H1 (cell line): ENCODE data around the gene KIAA1328. TPM values are rescaled to one million over a fixed set of nuclear protein-coding genes. Genes with fewer than 3 reads are reported as not detected.

ENCODE experiments used
- CTCF ChIA-PET: fragments of 300-600 bp; sonication (Branson Sonifier 250); formaldehyde crosslinking; loops from one replicate; lab custom pipeline; 2021; ENCODE audit not compliant: partially characterized antibody; lab: Charles Lee
- POLR2A ChIA-PET: fragments of 300-600 bp; sonication (Branson Sonifier 250); formaldehyde crosslinking; loops from one replicate; lab custom pipeline; 2021; ENCODE audit warnings: inconsistent platforms; ENCODE audit not compliant: partially characterized antibody; lab: Charles Lee
- DNase-seq, 2 experiments: peaks; one replicate each; pipeline versions ENCODE4 v3.0.0 to v3.0.0-alpha.2; 2010 to 2022; ENCODE audit warnings: low spot score in 2 of 2, low read depth in 1 of 2, mixed read lengths in 1 of 2
- FAIRE-seq: peaks from 2 replicates; lab custom pipeline; 2011; peaks lifted over from hg19 to GRCh38; lab: Jason Lieb, UNC
- H2AFZ ChIP-seq: 2 replicates; pipeline ENCODE4 v1.8.1; 2012; ENCODE audit warnings: low read length, inconsistent platforms
- H2AK5ac ChIP-seq: 2 replicates; pipeline ENCODE4 v1.6.1; 2013; ENCODE audit warnings: low read depth, low read length
- H2BK120ac ChIP-seq: replicated peaks from 2 replicates; pipeline ENCODE3; 2013; ENCODE audit warnings: low read depth, low read length, inconsistent platforms
- H2BK12ac ChIP-seq: 2 replicates; pipeline ENCODE4 v1.6.1; 2013; ENCODE audit warnings: low read depth, low read length
- H2BK15ac ChIP-seq: 2 replicates; pipeline ENCODE4 v1.6.1; 2013; ENCODE audit warnings: low read length
- H2BK20ac ChIP-seq: 2 replicates; pipeline ENCODE4 v1.6.1; 2013; ENCODE audit warnings: low read length
- H2BK5ac ChIP-seq: 2 replicates; pipeline ENCODE4 v1.6.1; 2013; ENCODE audit warnings: low read depth, low read length
- H3K14ac ChIP-seq: 2 replicates; pipeline ENCODE4 v1.6.1; 2013; ENCODE audit warnings: inconsistent platforms; ENCODE audit not compliant: insufficient read length
- H3K18ac ChIP-seq: 2 replicates; pipeline ENCODE4 v1.6.1; 2013; ENCODE audit warnings: low read length; ENCODE audit errors: extremely low read depth
- H3K23ac ChIP-seq: 2 replicates; pipeline ENCODE4 v1.6.1; 2013; ENCODE audit warnings: inconsistent platforms; ENCODE audit not compliant: insufficient read length
- H3K23me2 ChIP-seq: 2 replicates; pipeline ENCODE4 v1.6.1; 2013; ENCODE audit warnings: low read depth, low read length
- H3K27ac ChIP-seq: 2 replicates; pipeline ENCODE4 v1.6.1; 2011; ENCODE audit warnings: low read depth, low read length, inconsistent platforms
- H3K27me3 ChIP-seq, 4 experiments: replicated peaks in 1 of 4; 1 replicate in 1 of 4; 2 replicates in 3 of 4; pipeline versions ENCODE4 v1.6.1 to v1.8.1; 2011 to 2013; ENCODE audit warnings: low read length in 3 of 4, mild to moderate bottlenecking in 3 of 4, inconsistent platforms in 2 of 4, mixed read lengths in 2 of 4, moderate library complexity in 1 of 4; ENCODE audit not compliant: control insufficient read depth in 3 of 4, insufficient read depth in 3 of 4; ENCODE audit errors: extremely low read depth in 1 of 4
- H3K36me3 ChIP-seq, 4 experiments: 2 replicates each; pipeline versions ENCODE4 v1.6.1 to v1.8.1; 2011 to 2013; ENCODE audit warnings: mild to moderate bottlenecking in 4 of 4, low read length in 3 of 4, moderate library complexity in 2 of 4, control low read depth in 1 of 4, inconsistent platforms in 1 of 4; ENCODE audit not compliant: insufficient read depth in 4 of 4, control insufficient read depth in 2 of 4
- H3K4ac ChIP-seq: replicated peaks from 2 replicates; pipeline ENCODE3; 2013; ENCODE audit warnings: low read length, low read depth, mixed read lengths, inconsistent platforms; ENCODE audit not compliant: insufficient read length
- H3K4me1 ChIP-seq, 4 experiments: replicated peaks in 1 of 4; 1 replicate in 1 of 4; 2 replicates in 3 of 4; pipeline versions ENCODE4 v1.6.1 to v1.8.1; 2011 to 2013; ENCODE audit warnings: low read length in 3 of 4, inconsistent platforms in 2 of 4, mixed read lengths in 1 of 4; ENCODE audit not compliant: insufficient read depth in 4 of 4, control insufficient read depth in 3 of 4
- H3K4me2 ChIP-seq, 2 experiments: 2 replicates each; pipeline versions ENCODE4 v1.6.1 to v1.8.1; 2011 to 2013; ENCODE audit warnings: low read depth in 2 of 2, low read length in 2 of 2, control low read depth in 1 of 2, inconsistent platforms in 1 of 2, mild to moderate bottlenecking in 1 of 2; ENCODE audit not compliant: insufficient read depth in 1 of 2
- H3K4me3 ChIP-seq, 4 experiments: fragments of 200-600, 300-600 bp in 1 of 4; sonication (generic), shearing (Covaris generic), sonication (Bioruptor Twin) in 1 of 4; 2 replicates each; pipeline versions ENCODE4 v1.5.1 to v1.8.1; 2011 to 2016; ENCODE audit warnings: low read length in 4 of 4, low read depth in 3 of 4, control low read depth in 2 of 4, inconsistent platforms in 2 of 4, mild to moderate bottlenecking in 2 of 4, mixed read lengths in 1 of 4, moderate library complexity in 1 of 4; ENCODE audit not compliant: insufficient read depth in 2 of 4; ENCODE audit errors: extremely low read depth in 1 of 4
- H3K56ac ChIP-seq: replicated peaks from 2 replicates; pipeline ENCODE3; 2013; ENCODE audit warnings: low read depth, mild to moderate bottlenecking, mixed read lengths, low read length, inconsistent platforms; ENCODE audit not compliant: insufficient read length
- H3K79me1 ChIP-seq: 2 replicates; pipeline ENCODE4 v1.6.1; 2013; ENCODE audit warnings: low read depth, low read length, control low read depth
- H3K79me2 ChIP-seq, 2 experiments: 2 replicates each; pipeline versions ENCODE4 v1.6.1 to v1.8.1; 2012 to 2013; ENCODE audit warnings: low read length in 2 of 2, mild to moderate bottlenecking in 2 of 2, inconsistent platforms in 1 of 2; ENCODE audit not compliant: insufficient read depth in 2 of 2, control insufficient read depth in 1 of 2
- H3K9ac ChIP-seq, 4 experiments: replicated peaks in 1 of 4; 1 replicate in 1 of 4; 2 replicates in 3 of 4; pipeline versions ENCODE4 v1.6.1 to v1.8.1; 2011 to 2013; ENCODE audit warnings: low read depth in 3 of 4, low read length in 3 of 4, control low read depth in 2 of 4, mild to moderate bottlenecking in 2 of 4, moderate library complexity in 2 of 4, inconsistent platforms in 1 of 4; ENCODE audit errors: extremely low read depth in 1 of 4
- H3K9me3 ChIP-seq, 2 experiments: 2 replicates each; pipeline versions ENCODE4 v1.6.1 to v1.8.1; 2012 to 2013; ENCODE audit warnings: mild to moderate bottlenecking in 2 of 2, moderate library complexity in 2 of 2, control low read depth in 1 of 2, inconsistent platforms in 1 of 2, low read depth in 1 of 2, low read length in 1 of 2, mixed read lengths in 1 of 2; ENCODE audit not compliant: insufficient read depth in 2 of 2
- H4K20me1 ChIP-seq, 2 experiments: replicated peaks in 1 of 2; 2 replicates each; pipeline versions ENCODE3 to v1.8.1; 2011 to 2013; ENCODE audit warnings: inconsistent platforms in 2 of 2, low read length in 2 of 2, mild to moderate bottlenecking in 1 of 2; ENCODE audit not compliant: insufficient read depth in 2 of 2, control insufficient read depth in 1 of 2
- H4K5ac ChIP-seq: 2 replicates; pipeline ENCODE4 v1.6.1; 2013; ENCODE audit warnings: low read length, low read depth, mixed read lengths, inconsistent platforms; ENCODE audit not compliant: insufficient read length
- H4K8ac ChIP-seq: 2 replicates; pipeline ENCODE4 v1.8.0; 2013; ENCODE audit warnings: mild to moderate bottlenecking, moderate library complexity, low read length, inconsistent platforms; ENCODE audit not compliant: insufficient read depth; ENCODE audit errors: extremely low read depth
- H4K91ac ChIP-seq: replicated peaks from 2 replicates; pipeline ENCODE3; 2013; ENCODE audit warnings: low read length, mixed read lengths, inconsistent platforms; ENCODE audit not compliant: insufficient read length
- CTCF ChIP-seq, 3 experiments: IDR thresholded peaks; 1 replicate in 2 of 3; 2 replicates in 1 of 3; pipeline versions ENCODE4 v1.5.1 to v1.6.1; 2011; ENCODE audit warnings: low read length in 3 of 3, mild to moderate bottlenecking in 3 of 3, inconsistent platforms in 2 of 3, low read depth in 1 of 3, moderate library complexity in 1 of 3; ENCODE audit not compliant: insufficient read depth in 1 of 3; ENCODE audit errors: control extremely low read depth in 1 of 3
- E2F6 ChIP-seq: IDR thresholded peaks from 2 replicates; pipeline ENCODE4 v1.6.1; 2012; ENCODE audit warnings: inconsistent platforms
- MAX ChIP-seq: IDR thresholded peaks from 2 replicates; pipeline ENCODE4 v1.6.1; 2012; ENCODE audit warnings: inconsistent platforms
- SP4 ChIP-seq: IDR thresholded peaks from 2 replicates; pipeline ENCODE4 v1.6.1; 2012; ENCODE audit warnings: low read length, inconsistent platforms
- whole genome bisulfite sequencing, 2 experiments: shearing (Covaris generic) in 1 of 2; methylation state at CpG; one replicate each; pipeline versions ENCODE4 v1.1.6 to v1.1.7; 2013 to 2015; ENCODE audit warnings: low lambda C conversion rate in 2 of 2, mixed read lengths in 2 of 2, inconsistent platforms in 1 of 2, low coverage in 1 of 2, missing lambda C conversion rate in 1 of 2; ENCODE audit not compliant: insufficient replicate concordance in 2 of 2, insufficient coverage in 1 of 2, insufficient read length in 1 of 2; ENCODE audit errors: extremely low coverage in 1 of 2, missing lambda C conversion rate in 1 of 2; 5-methylcytosine and 5-hydroxymethylcytosine counted together
- polyA plus RNA-seq, 7 experiments: library from polyadenylated mRNA; depleted of rRNA in 3 of 7; stranded (reverse) in 5 of 7; unstranded in 2 of 7; fragments of >200 nt in 5 of 7; fragments of 200-250 nt in 2 of 7; gene quantifications; 1 replicate in 5 of 7; 2 replicates in 1 of 7; 4 replicates in 1 of 7; pipeline versions ENCODE4 v1.2.1 to v1.2.3, GENCODE V29; 2011 to 2013; ENCODE audit warnings: missing spikeins in 2 of 7, mixed read lengths in 2 of 7
- total RNA-seq: library from RNA; stranded (reverse); fragmentation: NEBNext Ultra II Directional; extraction: Animal tissue kit (Norgen Biotek cat#: 25700); gene quantifications from 2 replicates; pipeline ENCODE4 v1.2.1, GENCODE V29; 2021

Gene KIAA1328
- total and polyA plus RNA-seq, 2 of the 8 experiments (the other 6 are each of a cell fraction or from before 2014, with no cell fraction given) = 2.6 to 5.7 TPM

GRCh38 chr18:36885981-36886380 lies 57.1 kb downstream of the KIAA1328 start:
- Histone ChIP-seq H3K4ac (no peak overlapping the region), H3K4me1 (peaks cover 0 to 6% (median 0%) of the 10 kb centered on the region in 4 experiments; a peak in 3 of 7 replicates), H3K79me1 (no peaks in the 10 kb centered on the region), H3K9me3 (no peaks in the 10 kb centered on the region), H3K23ac (no peak overlapping the region), H3K23me2 (no peaks in the 10 kb centered on the region), H3K9ac (no peak overlapping the region), H4K8ac (no peak overlapping the region), H3K27ac (no peak overlapping the region), H2BK120ac (no peak overlapping the region), H3K56ac (no peak overlapping the region), H3K79me2 (no peaks in the 10 kb centered on the region), H2AK5ac (no peak overlapping the region), H4K5ac (no peak overlapping the region), H2BK15ac (no peak overlapping the region), H3K18ac (no peak overlapping the region), H2AFZ (no peak overlapping the region), H4K91ac (no peak overlapping the region), H3K4me2 (no peak overlapping the region), H2BK5ac (no peak overlapping the region), H3K36me3 (no peaks in the 10 kb centered on the region), H4K20me1 (no peaks in the 10 kb centered on the region), H2BK20ac (no peak overlapping the region), H2BK12ac (no peak overlapping the region), H3K4me3 (no peak overlapping the region), H3K27me3 (no peaks in the 10 kb centered on the region), H3K14ac (no peak overlapping the region)
- FAIRE-seq = no peak
- ChIA-PET CTCF (interaction anchor here (0.9 kb wide), 1 partner anchor 12 kb away, joined by 3 read pairs; no protein-coding TSS in a partner anchor), POLR2A (no interaction called here)
- WGBS, 2 experiments = 94% methylated on average over 2 of the region's 2 CpGs; no CpG with 5 or more reads in 1 of the 2 experiments
- no peak for DNase-seq
- no peak for TF ChIP-seq CTCF (IDR thresholded peaks at IDR 0.05; ENCODE audit: control extremely low read depth in 1 of 3, insufficient read depth in 1 of 3, low read depth in 1 of 3, low read length in 3 of 3)
- TF ChIP-seq SP4 = no peak
- no peak for TF ChIP-seq E2F6
- TF ChIP-seq MAX = no peak
